ENCODE results near the gene GFOD2. TPM values are rescaled to one million over a fixed set of nuclear protein-coding genes. Genes with fewer than 3 reads are reported as not detected.

The GFOD2 gene
- total and polyA plus RNA-seq, 2 of the 13 experiments (the other 11 are each of a cell fraction or from before 2014, with no cell fraction given) = 11.1 to 17.2 TPM

GRCh38 chr16:67652578-67653127 lies 66.5 kb downstream of the GFOD2 start (continued):
- TF ChIP-seq FOXO4 (CRISPR knock-in tag; conservative IDR thresholded peaks at IDR 0.05) (no peak), CEBPG (CRISPR knock-in tag; IDR thresholded peaks at IDR 0.05) (no peak), NRL (CRISPR knock-in tag; IDR thresholded peaks at IDR 0.05; ENCODE audit: borderline replicate concordance) (no peak), NFATC3 (CRISPR knock-in tag; IDR thresholded peaks at IDR 0.05) (no peak), ZFP36 (IDR thresholded peaks at IDR 0.05; ENCODE audit: borderline replicate concordance, low read depth, low read length, partially characterized antibody) (no peak), ZSCAN21 (CRISPR knock-in tag; IDR thresholded peaks at IDR 0.05; ENCODE audit: borderline replicate concordance) (peak; percentile 62), ZFP41 (CRISPR knock-in tag; IDR thresholded peaks at IDR 0.05; ENCODE audit: borderline replicate concordance) (no peak), TFE3 (CRISPR knock-in tag; IDR thresholded peaks at IDR 0.05) (0 out of 2 replicates have a peak, but pooled peaks have one; percentile 34), RARG (CRISPR knock-in tag; IDR thresholded peaks at IDR 0.05; ENCODE audit: low read depth) (no peak), HMGXB3 (CRISPR knock-in tag; IDR thresholded peaks at IDR 0.05; ENCODE audit: borderline replicate concordance) (no peak), NR2F6 (IDR thresholded peaks at IDR 0.05) (no peak), NR2F6 (CRISPR knock-in tag; IDR thresholded peaks at IDR 0.05) (no peak), NR0B2 (CRISPR knock-in tag; IDR thresholded peaks at IDR 0.05) (0 out of 2 replicates have a peak, but pooled peaks have one; percentile 52), ZNF704 (CRISPR knock-in tag; IDR thresholded peaks at IDR 0.05; ENCODE audit: borderline replicate concordance) (no peak), HHEX (CRISPR knock-in tag; IDR thresholded peaks at IDR 0.05) (no peak), MAFG (CRISPR knock-in tag; IDR thresholded peaks at IDR 0.05) (no peak), ZNF282 (IDR thresholded peaks at IDR 0.05; ENCODE audit: partially characterized antibody) (no peak), ZNF552 (CRISPR knock-in tag; IDR thresholded peaks at IDR 0.05; ENCODE audit: borderline replicate concordance) (no peak), KDM5A (IDR thresholded peaks at IDR 0.05; ENCODE audit: borderline replicate concordance, low read length) (no peak), SNRNP70 (IDR thresholded peaks at IDR 0.05; ENCODE audit: low read depth, low read length) (no peak)
